IPS-20b (cell line): Measurements from ENCODE around the gene EDDM3A.

Experiments
- H3K27ac ChIP-seq: one replicate; pipeline ENCODE4 v1.5.1; 2013; ENCODE audit warnings: low read length
- H3K27me3 ChIP-seq: 2 replicates; pipeline ENCODE4 v1.6.1; 2013; ENCODE audit warnings: mild to moderate bottlenecking, low read length, inconsistent platforms; ENCODE audit not compliant: insufficient read depth
- H3K36me3 ChIP-seq: 2 replicates; pipeline ENCODE4 v1.6.1; 2013; ENCODE audit warnings: low read depth, mild to moderate bottlenecking, inconsistent platforms, low read length, moderate library complexity; ENCODE audit not compliant: insufficient read depth
- H3K4me1 ChIP-seq: 2 replicates; pipeline ENCODE4 v1.6.1; 2013; ENCODE audit warnings: mild to moderate bottlenecking, control low read depth, inconsistent platforms, low read length, moderate library complexity; ENCODE audit not compliant: insufficient read depth
- H3K4me3 ChIP-seq: 2 replicates; pipeline ENCODE4 v1.5.1; 2013; ENCODE audit warnings: mild to moderate bottlenecking, low read length, inconsistent platforms
- H3K9ac ChIP-seq: 2 replicates; pipeline ENCODE4 v1.6.1; 2013; ENCODE audit warnings: low read depth, mild to moderate bottlenecking, inconsistent platforms, low read length, moderate library complexity
- H3K9me3 ChIP-seq: 2 replicates; pipeline ENCODE4 v1.6.1; 2013; ENCODE audit warnings: mild to moderate bottlenecking, low read depth, low read length, inconsistent platforms; ENCODE audit not compliant: insufficient read depth

The EDDM3A gene

GRCh38 chr14:20768593-20768892 lies 22.9 kb downstream of the EDDM3A start:
- Histone ChIP-seq H3K4me1 (0 out of 2 replicates have a peak, but pooled peaks cover 3% of the 10 kb centered on the region), H3K36me3 (no peaks in the 10 kb centered on the region), H3K9me3 (no peaks in the 10 kb centered on the region), H3K27me3 (no peaks in the 10 kb centered on the region), H3K27ac (no peak overlapping the region), H3K9ac (no peak overlapping the region), H3K4me3 (no peak overlapping the region)

GRCh38 chr14:20769421-20769820 lies 23.7 kb downstream of the EDDM3A start:
- Histone ChIP-seq H3K27me3 (no peaks in the 10 kb centered on the region), H3K9ac (no peak overlapping the region), H3K9me3 (no peaks in the 10 kb centered on the region), H3K27ac (no peak overlapping the region), H3K4me3 (no peak overlapping the region), H3K36me3 (no peaks in the 10 kb centered on the region), H3K4me1 (peaks cover 11% of the 10 kb centered on the region)

- Histone ChIP-seq H3K9me3 (no peaks in the 10 kb centered on the region), H3K36me3 (no peaks in the 10 kb centered on the region), H3K27ac (no peak overlapping the region), H3K4me1 (peaks cover 28% of the 10 kb centered on the region), H3K27me3 (no peaks in the 10 kb centered on the region), H3K9ac (no peak overlapping the region), H3K4me3 (no peak overlapping the region)
Observed at GRCh38 chr14:20772650-20773049, 27.0 kb downstream of the EDDM3A start.

GRCh38 chr14:20774258-20774824 lies 28.7 kb downstream of the EDDM3A start:
- Histone ChIP-seq H3K9me3 (no peaks in the 10 kb centered on the region), H3K4me3 (peak overlapping the region; percentile 38; the same call in 1 of the 2 replicates), H3K36me3 (no peaks in the 10 kb centered on the region), H3K4me1 (peaks cover 28% of the 10 kb centered on the region), H3K9ac (peak overlapping the region; percentile 5; the same call in 1 of the 2 replicates), H3K27ac (no peak overlapping the region), H3K27me3 (no peaks in the 10 kb centered on the region)

GRCh38 chr14:20775043-20775442 lies 29.4 kb downstream of the EDDM3A start:
- Histone ChIP-seq H3K36me3 (no peaks in the 10 kb centered on the region), H3K9ac (peak overlapping the region; percentile 5; the same call in 1 of the 2 replicates), H3K4me3 (peak overlapping the region; percentile 38; the same call in 1 of the 2 replicates), H3K27ac (no peak overlapping the region), H3K9me3 (no peaks in the 10 kb centered on the region), H3K27me3 (no peaks in the 10 kb centered on the region), H3K4me1 (peaks cover 28% of the 10 kb centered on the region)

GRCh38 chr14:20775901-20776300 lies 30.2 kb downstream of the EDDM3A start:
- Histone ChIP-seq H3K9ac (no peak overlapping the region; the same call in 1 of the 2 replicates), H3K36me3 (no peaks in the 10 kb centered on the region), H3K9me3 (no peaks in the 10 kb centered on the region), H3K27me3 (no peaks in the 10 kb centered on the region), H3K4me3 (peak overlapping the region; percentile 23; the same call in 1 of the 2 replicates), H3K4me1 (peaks cover 31% of the 10 kb centered on the region), H3K27ac (no peak overlapping the region)

- H3K4me3 ChIP-seq, result peak overlapping the region; percentile 25; the same call in 1 of the 2 replicates
- peaks cover 24% of the 10 kb centered on the region for H3K4me1 ChIP-seq
- H3K27me3 ChIP-seq, result no peaks in the 10 kb centered on the region
- H3K27ac ChIP-seq, result no peak overlapping the region
- no peak overlapping the region for H3K9ac ChIP-seq
- no peaks in the 10 kb centered on the region for H3K9me3 ChIP-seq
- no peaks in the 10 kb centered on the region for H3K36me3 ChIP-seq
Observed at GRCh38 chr14:20781803-20782202, 36.1 kb downstream of the EDDM3A start.

- H3K27ac ChIP-seq, result no peak overlapping the region
Observed at GRCh38 chr14:20782280-20782890, 36.7 kb downstream of the EDDM3A start.

GRCh38 chr14:20787025-20787424 lies 41.3 kb downstream of the EDDM3A start:
- Histone ChIP-seq H3K4me3 (no peak overlapping the region), H3K27ac (no peak overlapping the region), H3K27me3 (no peaks in the 10 kb centered on the region), H3K4me1 (peaks cover 10% of the 10 kb centered on the region; the same call in 1 of the 2 replicates), H3K36me3 (no peaks in the 10 kb centered on the region), H3K9me3 (no peaks in the 10 kb centered on the region), H3K9ac (no peak overlapping the region)

More at GRCh38 chr14:20782280-20782890, 36.7 kb downstream of the EDDM3A start:
- Histone ChIP-seq H3K4me3 (no peak overlapping the region), H3K36me3 (no peaks in the 10 kb centered on the region), H3K4me1 (peaks cover 24% of the 10 kb centered on the region), H3K27me3 (no peaks in the 10 kb centered on the region), H3K9me3 (no peaks in the 10 kb centered on the region), H3K9ac (no peak overlapping the region)

- Histone ChIP-seq H3K9ac (no peak overlapping the region), H3K36me3 (no peaks in the 10 kb centered on the region)
Observed at GRCh38 chr14:20789230-20789813, 43.6 kb downstream of the EDDM3A start.

GRCh38 chr14:20790464-20791116 lies 44.9 kb downstream of the EDDM3A start:
- H3K27ac ChIP-seq, result no peak overlapping the region
- no peaks in the 10 kb centered on the region for H3K27me3 ChIP-seq

More at GRCh38 chr14:20789230-20789813, 43.6 kb downstream of the EDDM3A start:
- Histone ChIP-seq H3K4me3 (no peak overlapping the region), H3K9me3 (no peaks in the 10 kb centered on the region), H3K27me3 (no peaks in the 10 kb centered on the region), H3K4me1 (no peaks in the 10 kb centered on the region; the same call in 1 of the 2 replicates), H3K27ac (no peak overlapping the region)

More at GRCh38 chr14:20790464-20791116, 44.9 kb downstream of the EDDM3A start:
- Histone ChIP-seq H3K9me3 (no peaks in the 10 kb centered on the region), H3K4me1 (peaks cover 6% of the 10 kb centered on the region; the same call in 1 of the 2 replicates), H3K9ac (no peak overlapping the region), H3K4me3 (no peak overlapping the region), H3K36me3 (no peaks in the 10 kb centered on the region)
